K562 (cell line): Measurements from ENCODE around the gene ZPBP. TPM values are rescaled to one million over a fixed set of nuclear protein-coding genes. Genes with fewer than 3 reads are reported as not detected.

Experiments
- ATAC-seq: fragments of 200-7000 bp; cut with Tn5 transposase; 3 replicates; pipeline ENCODE4 v1.9.1; 2020; ENCODE audit warnings: moderate library complexity
- BruUV-seq: library from RNA; stranded (reverse); fragments of 400-500 nt; replicated peaks from 2 replicates; lab custom pipeline; 2021; lab: Mats Ljungman, UMichigan
- CTCF ChIA-PET: fragments of 300-600 bp; formaldehyde crosslinking; extraction: SDS; loops from one replicate; lab custom pipeline; 2021; ENCODE audit warnings: low intra/inter-chr PET ratio; lab: Yijun Ruan, JAX
- POLR2A ChIA-PET: fragments of 300-600, 350-650 bp; sonication (Branson Sonifier 250); formaldehyde crosslinking; extraction: SDS; loops from one replicate; lab custom pipeline; 2021; ENCODE audit warnings: antibody characterized with exemption, inconsistent platforms; lab: Yijun Ruan, JAX
- DNase-seq, 4 experiments: peaks; one replicate each; pipeline versions ENCODE4 v3.0.0 to v3.0.0-alpha.2; 2011 to 2018; ENCODE audit warnings: low spot score in 3 of 4, mixed read lengths in 3 of 4; ENCODE audit errors: extremely low read depth in 1 of 4
- FAIRE-seq: peaks from 2 replicates; lab custom pipeline; 2011; peaks lifted over from hg19 to GRCh38; lab: Jason Lieb, UNC
- H2AFZ ChIP-seq: 2 replicates; pipeline ENCODE4 v1.6.0; 2011; ENCODE audit warnings: low read depth, low read length, control low read depth, inconsistent platforms
- H3K27ac ChIP-seq: fragments of 200-600 bp; 3 replicates; pipeline ENCODE4 v1.8.0; 2011; ENCODE audit warnings: low read depth, mild to moderate bottlenecking, control low read depth, inconsistent platforms, low read length, moderate library complexity, mixed read lengths; ENCODE audit errors: extremely low read depth
- H3K27me3 ChIP-seq, 2 experiments: fragments of 300-600 bp in 1 of 2; 2 replicates in 1 of 2; 3 replicates in 1 of 2; pipeline versions ENCODE4 v1.6.0 to v1.8.0; 2011; ENCODE audit warnings: inconsistent platforms in 2 of 2, low read length in 2 of 2, mild to moderate bottlenecking in 1 of 2, mixed read lengths in 1 of 2, moderate library complexity in 1 of 2; ENCODE audit not compliant: control insufficient read depth in 2 of 2, insufficient read depth in 2 of 2
- H3K36me3 ChIP-seq: fragments of 300-600 bp; 3 replicates; pipeline ENCODE4 v1.8.0; 2011; ENCODE audit warnings: mild to moderate bottlenecking, low read length, inconsistent platforms; ENCODE audit not compliant: control insufficient read depth, insufficient read depth
- H3K4me1 ChIP-seq, 2 experiments: fragments of 200-600 bp in 1 of 2; replicated peaks in 1 of 2; 2 replicates in 1 of 2; 3 replicates in 1 of 2; pipeline versions ENCODE4 v1.5.1 to v1.8.0; 2011; ENCODE audit warnings: inconsistent platforms in 2 of 2, low read length in 2 of 2, mild to moderate bottlenecking in 1 of 2, mixed read lengths in 1 of 2, moderate library complexity in 1 of 2; ENCODE audit not compliant: control insufficient read depth in 2 of 2, insufficient read depth in 2 of 2
- H3K4me2 ChIP-seq: 2 replicates; pipeline ENCODE4 v1.6.1; 2011; ENCODE audit warnings: low read length, control low read depth, inconsistent platforms, mixed read lengths; ENCODE audit not compliant: insufficient read depth
- H3K4me3 ChIP-seq: fragments of 200-600 bp; sonication (generic), shearing (Covaris generic); 2 replicates; pipeline ENCODE4 v1.5.1; 2016; ENCODE audit warnings: control low read depth, inconsistent platforms
- H3K79me2 ChIP-seq: fragments of 200-600 bp; 3 replicates; pipeline ENCODE4 v1.8.0; 2011; ENCODE audit warnings: low read length, inconsistent platforms; ENCODE audit not compliant: control insufficient read depth, insufficient read depth
- H3K9ac ChIP-seq, 2 experiments: 2 replicates each; pipeline versions ENCODE4 v1.6.0 to v1.6.1; 2011; ENCODE audit warnings: low read depth in 2 of 2, low read length in 2 of 2, control low read depth in 1 of 2, inconsistent platforms in 1 of 2, mild to moderate bottlenecking in 1 of 2, mixed read lengths in 1 of 2; ENCODE audit not compliant: insufficient read depth in 1 of 2
- H3K9me1 ChIP-seq: one replicate; pipeline ENCODE4 v1.6.0; 2011; ENCODE audit warnings: inconsistent platforms, mild to moderate bottlenecking, low read length, moderate library complexity; ENCODE audit not compliant: control insufficient read depth, insufficient read depth
- H3K9me3 ChIP-seq: replicated peaks from 2 replicates; pipeline ENCODE4 v1.5.1; 2011; ENCODE audit warnings: low read depth, low read length, inconsistent platforms; ENCODE audit not compliant: control insufficient read depth, insufficient read depth
- H4K20me1 ChIP-seq: replicated peaks from 2 replicates; pipeline ENCODE4 v1.6.1; 2011; ENCODE audit warnings: low read length, inconsistent platforms, mixed read lengths; ENCODE audit not compliant: control insufficient read depth, insufficient read depth
- ARID3B ChIP-seq: fragments of 250-450 bp; sonication (Bioruptor Pico); IDR thresholded peaks from 2 replicates; pipeline ENCODE4 v1.4.0; 2020; ENCODE audit warnings: borderline replicate concordance
- CTBP1 ChIP-seq: fragments of 450-650 bp; IDR thresholded peaks from 2 replicates; pipeline ENCODE4 v1.6.1; 2016; ENCODE audit warnings: borderline replicate concordance
- CTCFL ChIP-seq: IDR thresholded peaks from 2 replicates; pipeline ENCODE4 v1.6.1; 2011; ENCODE audit warnings: borderline replicate concordance, low read depth, mild to moderate bottlenecking, moderate library complexity, low read length; ENCODE audit not compliant: insufficient read depth, poor library complexity, severe bottlenecking
- ETS1 ChIP-seq: conservative IDR thresholded peaks from 2 replicates; pipeline ENCODE4 v1.6.1; 2011; ENCODE audit warnings: low read depth, mild to moderate bottlenecking, low read length; ENCODE audit not compliant: control insufficient read depth
- HNRNPL ChIP-seq: fragments of 200-400 bp; formaldehyde crosslinking; IDR thresholded peaks from 2 replicates; pipeline ENCODE4 v1.6.1; 2017; ENCODE audit warnings: low read depth, mild to moderate bottlenecking, low read length
- KLF10 ChIP-seq: fragments of 250-450 bp; sonication (Bioruptor Pico); IDR thresholded peaks from 2 replicates; pipeline ENCODE4 v1.6.1; 2021; ENCODE audit warnings: matching md5 sums
- MAFF ChIP-seq: IDR thresholded peaks from 2 replicates; pipeline ENCODE4 v1.6.1; 2012; ENCODE audit warnings: low read length, improper control_type of control experiment
- MAX ChIP-seq: sonication (generic); formaldehyde crosslinking; IDR thresholded peaks from 2 replicates; pipeline ENCODE4 v1.9.0; 2022; ENCODE audit warnings: mild to moderate bottlenecking, missing genetic modification reagents
- PRMT5 ChIP-seq: sonication (generic); formaldehyde crosslinking; IDR thresholded peaks from 2 replicates; pipeline ENCODE4 v1.5.0; 2020; ENCODE audit warnings: missing genetic modification reagents
- RCOR1 ChIP-seq, 2 experiments: IDR thresholded peaks; 2 replicates each; pipeline ENCODE4 v1.6.1; 2012; ENCODE audit warnings: low read depth in 2 of 2, low read length in 2 of 2, borderline replicate concordance in 1 of 2, improper control_type of control experiment in 1 of 2
- ZNF24 ChIP-seq: fragments of 450-650 bp; IDR thresholded peaks from 2 replicates; pipeline ENCODE4 v1.6.1; 2016
- ZNF274 ChIP-seq: IDR thresholded peaks from 2 replicates; pipeline ENCODE4 v1.6.1; 2011; ENCODE audit warnings: low read depth, mild to moderate bottlenecking, low read length, moderate library complexity, borderline replicate concordance
- ZNF282 ChIP-seq: sonication (generic); formaldehyde crosslinking; IDR thresholded peaks from 2 replicates; pipeline ENCODE4 v1.8.1; 2023; ENCODE audit warnings: missing genetic modification reagents
- ZNF644 ChIP-seq: fragments of 200-800 bp; sonication (Bioruptor generic); IDR thresholded peaks from 2 replicates; pipeline ENCODE4 v1.6.1; 2016; ENCODE audit warnings: low read depth, missing genetic modification characterization, missing compliant biosample characterization
- WGBS: fragments of 100-300 bp; shearing (Covaris generic); methylation state at CpG from one replicate; pipeline ENCODE4 v1.1.6; 2016; ENCODE audit warnings: low coverage, mixed read lengths; ENCODE audit not compliant: insufficient coverage; ENCODE audit errors: missing lambda C conversion rate; 5-methylcytosine and 5-hydroxymethylcytosine counted together
- in situ Hi-C: fragments of 300-500 bp; cut with MboI; formaldehyde crosslinking; loops from 4 replicates; pipeline ENCODE4 v1.15.0; 2018; ENCODE audit warnings: inconsistent platforms, mixed read lengths
- intact Hi-C: fragments of 100-400 bp; cut with micrococcal nuclease; formaldehyde crosslinking; loops from 2 replicates; pipeline ENCODE4 v1.14.2; 2022
- polyA plus RNA-seq, 8 experiments: library from polyadenylated mRNA; depleted of rRNA in 4 of 8; stranded (reverse) in 5 of 8; unstranded in 3 of 8; fragments of >200 nt; fragmentation: Nextera tagmentation in 2 of 8; fragmentation: Illumina TruSeq in 1 of 8; extraction: Ambion mirVana in 2 of 8; extraction: Trizol in 1 of 8; gene quantifications; 2 replicates each; pipeline versions ENCODE4 v1.2.1 to v1.2.3, GENCODE V29; 2011 to 2014; ENCODE audit warnings: inconsistent platforms in 1 of 8, missing spikeins in 1 of 8
- total RNA-seq, 7 experiments: library from RNA; depleted of rRNA in 6 of 7; stranded (reverse); fragments of >200 nt in 6 of 7; fragmentation: Illumina TruSeq in 2 of 7; extraction: Trizol in 2 of 7; gene quantifications; 2 replicates each; pipeline versions ENCODE4 v1.2.1 to v1.2.3, GENCODE V29; 2011 to 2021; ENCODE audit warnings: low replicate concordance in 1 of 7
- TF ChIP-seq, protein P1 (sequence below): fragments of 250-450 bp; sonication (Bioruptor Pico); IDR thresholded peaks from 2 replicates; pipeline ENCODE4 v1.9.0; 2021; ENCODE audit warnings: mild to moderate bottlenecking, inconsistent platforms

The ZPBP gene
- total and polyA plus RNA-seq, 9 of the 15 experiments (the other 6 are each of a cell fraction or from before 2014, with no cell fraction given): not detected

- in situ Hi-C loops: no loop called here
- CTCF ChIA-PET: interaction anchor here (1.3 kb wide), 1 partner anchor 1039 kb away, joined by 3 read pairs; no protein-coding TSS in a partner anchor
- intact Hi-C loops: no loop called here
Measured at GRCh38 chr7:50121286-50121685, 28.2 kb upstream of the ZPBP start.

More at GRCh38 chr7:50121286-50121685, 28.2 kb upstream of the ZPBP start:
- Histone ChIP-seq H3K79me2 (no peaks in the 10 kb centered on the region), H3K36me3 (no peaks in the 10 kb centered on the region), H3K27ac (no peak overlapping the region), H3K4me2 (no peak overlapping the region), H3K4me1 (no peaks in the 10 kb centered on the region), H3K4me3 (no peak overlapping the region), H3K9ac (no peak overlapping the region), H3K9me1 (no peaks in the 10 kb centered on the region), H2AFZ (no peak overlapping the region), H4K20me1 (no peaks in the 10 kb centered on the region), H3K27me3 (no peaks in the 10 kb centered on the region), H3K9me3 (no peaks in the 10 kb centered on the region)
- DNase-seq (no peak), FAIRE-seq (no peak), ATAC-seq (no peak)
- POLR2A ChIA-PET: interaction anchor here (1.5 kb wide), 1 partner anchor 14 kb away, joined by 4 read pairs; no protein-coding TSS in a partner anchor
- no TSS peak for BruUV-seq
- 0% methylated on average over 3 of the region's 3 CpGs for whole genome bisulfite sequencing
- TF ChIP-seq HNRNPL: no peak
- TF ChIP-seq MAFF: no peak
- TF ChIP-seq RCOR1 (IDR thresholded peaks at IDR 0.05; ENCODE audit: borderline replicate concordance in 1 of 2, low read depth in 2 of 2, low read length in 2 of 2): no peak
- TF ChIP-seq ZNF644 (tag): no peak
- no peak for TF ChIP-seq MAX (CRISPR knock-in tag)
- TF ChIP-seq ZNF274: no peak
- no peak for TF ChIP-seq ARID3B (CRISPR knock-in tag)
- no peak for TF ChIP-seq ZNF282 (CRISPR knock-in tag)
- TF ChIP-seq, protein P1, sequence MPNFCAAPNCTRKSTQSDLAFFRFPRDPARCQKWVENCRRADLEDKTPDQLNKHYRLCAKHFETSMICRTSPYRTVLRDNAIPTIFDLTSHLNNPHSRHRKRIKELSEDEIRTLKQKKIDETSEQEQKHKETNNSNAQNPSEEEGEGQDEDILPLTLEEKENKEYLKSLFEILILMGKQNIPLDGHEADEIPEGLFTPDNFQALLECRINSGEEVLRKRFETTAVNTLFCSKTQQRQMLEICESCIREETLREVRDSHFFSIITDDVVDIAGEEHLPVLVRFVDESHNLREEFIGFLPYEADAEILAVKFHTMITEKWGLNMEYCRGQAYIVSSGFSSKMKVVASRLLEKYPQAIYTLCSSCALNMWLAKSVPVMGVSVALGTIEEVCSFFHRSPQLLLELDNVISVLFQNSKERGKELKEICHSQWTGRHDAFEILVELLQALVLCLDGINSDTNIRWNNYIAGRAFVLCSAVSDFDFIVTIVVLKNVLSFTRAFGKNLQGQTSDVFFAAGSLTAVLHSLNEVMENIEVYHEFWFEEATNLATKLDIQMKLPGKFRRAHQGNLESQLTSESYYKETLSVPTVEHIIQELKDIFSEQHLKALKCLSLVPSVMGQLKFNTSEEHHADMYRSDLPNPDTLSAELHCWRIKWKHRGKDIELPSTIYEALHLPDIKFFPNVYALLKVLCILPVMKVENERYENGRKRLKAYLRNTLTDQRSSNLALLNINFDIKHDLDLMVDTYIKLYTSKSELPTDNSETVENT (CRISPR knock-in tag): no peak
- TF ChIP-seq CTCFL: no peak
- TF ChIP-seq PRMT5: no peak
- no peak for TF ChIP-seq ETS1
- TF ChIP-seq KLF10 (CRISPR knock-in tag): no peak
- TF ChIP-seq ZNF24: no peak
- no peak for TF ChIP-seq CTBP1
